SK-N-SH (cell line): ENCODE data around the gene DICER1. TPM values are rescaled to one million over a fixed set of nuclear protein-coding genes. Genes with fewer than 3 reads are reported as not detected.

Experiments
- CTCF ChIA-PET: fragments of 300-600, 350-600 bp; formaldehyde crosslinking; extraction: SDS; loops from one replicate; lab custom pipeline; 2021; lab: Yijun Ruan, JAX
- POLR2A ChIA-PET: fragments of 350-600 bp; sonication (Branson Sonifier 250); formaldehyde crosslinking; extraction: SDS; loops from one replicate; lab custom pipeline; 2020; ENCODE audit warnings: antibody characterized with exemption, inconsistent platforms; lab: Yijun Ruan, JAX
- DNase-seq: peaks from one replicate; pipeline ENCODE4 v3.0.0; 2012
- H2AFZ ChIP-seq: fragments of 200-600 bp; sonication (generic); 2 replicates; pipeline ENCODE4 v1.8.1; 2016; ENCODE audit warnings: antibody characterized with exemption, mild to moderate bottlenecking, low read depth
- H3F3A ChIP-seq: fragments of 200-600 bp; sonication (generic); replicated peaks from 2 replicates; pipeline ENCODE3; 2016; ENCODE audit warnings: antibody characterized with exemption, mild to moderate bottlenecking; ENCODE audit not compliant: insufficient read depth
- H3K27ac ChIP-seq, 2 experiments: fragments of 200-500 bp in 1 of 2; fragments of 200-600 bp in 1 of 2; sonication (Bioruptor generic) in 1 of 2; sonication (generic), shearing (Covaris generic) in 1 of 2; 2 replicates each; pipeline versions ENCODE4 v1.5.1 to v1.6.1; 2014 to 2016; ENCODE audit warnings: low read depth in 2 of 2, inconsistent platforms in 1 of 2, low read length in 1 of 2, mild to moderate bottlenecking in 1 of 2, mixed read lengths in 1 of 2
- H3K27me3 ChIP-seq: fragments of 200-600 bp; sonication (generic), shearing (Covaris generic); 2 replicates; pipeline ENCODE4 v1.6.1; 2016; ENCODE audit warnings: mixed run types; ENCODE audit not compliant: insufficient read depth
- H3K36me3 ChIP-seq, 2 experiments: fragments of 200-500 bp in 1 of 2; fragments of 200-600 bp in 1 of 2; sonication (Bioruptor generic) in 1 of 2; sonication (generic) in 1 of 2; replicated peaks in 1 of 2; 2 replicates each; pipeline versions ENCODE3 to v1.5.1; 2014 to 2016; ENCODE audit warnings: low read length in 1 of 2, mild to moderate bottlenecking in 1 of 2; ENCODE audit not compliant: insufficient read depth in 2 of 2, control insufficient read depth in 1 of 2
- H3K4me1 ChIP-seq, 2 experiments: fragments of 200-500 bp in 1 of 2; fragments of 200-600 bp in 1 of 2; sonication (Bioruptor generic) in 1 of 2; sonication (generic), shearing (Covaris generic) in 1 of 2; 2 replicates each; pipeline versions ENCODE4 v1.5.1 to v1.6.1; 2014 to 2016; ENCODE audit warnings: low read depth in 1 of 2, low read length in 1 of 2, mixed run types in 1 of 2; ENCODE audit not compliant: insufficient read depth in 2 of 2, control insufficient read depth in 1 of 2
- H3K4me2 ChIP-seq: fragments of 200-600 bp; sonication (generic), shearing (Covaris generic); 2 replicates; pipeline ENCODE4 v1.6.1; 2017; ENCODE audit warnings: mixed run types
- H3K4me3 ChIP-seq, 2 experiments: fragments of 200-500 bp in 1 of 2; fragments of 200-600 bp in 1 of 2; sonication (Bioruptor generic) in 1 of 2; sonication (generic), shearing (Covaris generic) in 1 of 2; 2 replicates each; pipeline versions ENCODE4 v1.5.1 to v1.8.1; 2014 to 2016; ENCODE audit warnings: low read depth in 2 of 2, inconsistent platforms in 1 of 2, low read length in 1 of 2, mild to moderate bottlenecking in 1 of 2, mixed read lengths in 1 of 2, moderate library complexity in 1 of 2
- H3K79me2 ChIP-seq: fragments of 200-600 bp; sonication (generic); 2 replicates; pipeline ENCODE4 v1.8.1; 2017; ENCODE audit warnings: mild to moderate bottlenecking; ENCODE audit not compliant: insufficient read depth
- H3K9ac ChIP-seq: fragments of 200-600 bp; sonication (generic); 2 replicates; pipeline ENCODE4 v1.6.1; 2017; ENCODE audit warnings: mixed run types
- H3K9me2 ChIP-seq: fragments of 200-600 bp; sonication (generic); 2 replicates; pipeline ENCODE4 v1.6.1; 2017; ENCODE audit warnings: mixed run types
- H3K9me3 ChIP-seq: fragments of 200-600 bp; sonication (generic); 2 replicates; pipeline ENCODE4 v1.6.1; 2017; ENCODE audit warnings: mixed run types, mild to moderate bottlenecking, moderate library complexity
- H4K20me1 ChIP-seq: fragments of 200-600 bp; sonication (generic); 2 replicates; pipeline ENCODE4 v1.6.1; 2017; ENCODE audit warnings: mild to moderate bottlenecking, mixed run types; ENCODE audit not compliant: insufficient read depth
- CTCF ChIP-seq: fragments of 200-600 bp; sonication (generic); IDR thresholded peaks from 2 replicates; pipeline ENCODE4 v1.6.1; 2017; ENCODE audit warnings: antibody characterized with exemption, mild to moderate bottlenecking, moderate library complexity
- ELF1 ChIP-seq: IDR thresholded peaks from 2 replicates; pipeline ENCODE4 v1.4.0; 2012
- EZH2phosphoT487 ChIP-seq: fragments of 200-600 bp; sonication (generic); IDR thresholded peaks from 2 replicates; pipeline ENCODE4 v1.6.1; 2017; ENCODE audit warnings: low read depth, mixed run types, mild to moderate bottlenecking, antibody characterized with exemption, moderate library complexity, borderline replicate concordance
- FOXM1 ChIP-seq: IDR thresholded peaks from 2 replicates; pipeline ENCODE4 v1.4.0; 2012; ENCODE audit warnings: low read depth, mild to moderate bottlenecking
- IRF3 ChIP-seq: fragments of 150-350 bp; IDR thresholded peaks from 2 replicates; pipeline ENCODE4 v1.6.1; 2016; ENCODE audit warnings: mild to moderate bottlenecking, low read depth, low read length
- JUND ChIP-seq: IDR thresholded peaks from 2 replicates; pipeline ENCODE4 v1.4.0; 2012
- MEF2A ChIP-seq: IDR thresholded peaks from 2 replicates; pipeline ENCODE4 v1.4.0; 2012; ENCODE audit warnings: low read depth, borderline replicate concordance
- MXI1 ChIP-seq: IDR thresholded peaks from 2 replicates; pipeline ENCODE4 v1.6.1; 2012; ENCODE audit warnings: mild to moderate bottlenecking, low read depth, low read length, improper control_type of control experiment
- NFIC ChIP-seq: IDR thresholded peaks from 2 replicates; pipeline ENCODE4 v1.4.0; 2012; ENCODE audit warnings: borderline replicate concordance
- NRF1 ChIP-seq: IDR thresholded peaks from 2 replicates; pipeline ENCODE4 v1.6.1; 2012; ENCODE audit warnings: low read depth, mild to moderate bottlenecking, low read length
- PBX3 ChIP-seq: IDR thresholded peaks from 2 replicates; pipeline ENCODE4; 2012
- RCOR1 ChIP-seq: fragments of 150-350 bp; IDR thresholded peaks from 2 replicates; pipeline ENCODE4 v1.6.1; 2017; ENCODE audit warnings: antibody characterized with exemption, low read length
- RXRA ChIP-seq: IDR thresholded peaks from 2 replicates; pipeline ENCODE4 v1.4.0; 2012; ENCODE audit warnings: low read depth, mild to moderate bottlenecking, borderline replicate concordance
- SIN3A ChIP-seq: IDR thresholded peaks from 2 replicates; pipeline ENCODE4 v1.6.1; 2012; ENCODE audit warnings: low read depth, mild to moderate bottlenecking, low read length, moderate library complexity, borderline replicate concordance
- SMC3 ChIP-seq: IDR thresholded peaks from 2 replicates; pipeline ENCODE4 v1.6.1; 2012; ENCODE audit warnings: low read depth, low read length, improper control_type of control experiment
- TAF1 ChIP-seq: IDR thresholded peaks from 2 replicates; pipeline ENCODE4 v1.6.1; 2012; ENCODE audit warnings: low read depth, mild to moderate bottlenecking, low read length, moderate library complexity, borderline replicate concordance
- TEAD4 ChIP-seq: IDR thresholded peaks from 2 replicates; pipeline ENCODE4 v1.4.0; 2012; ENCODE audit warnings: mild to moderate bottlenecking, borderline replicate concordance; ENCODE audit not compliant: insufficient read depth
- USF1 ChIP-seq: IDR thresholded peaks from 2 replicates; pipeline ENCODE4 v1.4.0; 2012; ENCODE audit warnings: low read depth, borderline replicate concordance
- USF2 ChIP-seq: fragments of 150-350 bp; IDR thresholded peaks from 2 replicates; pipeline ENCODE4 v1.6.1; 2017; ENCODE audit warnings: antibody characterized with exemption, low read length, low read depth, borderline replicate concordance
- YY1 ChIP-seq: IDR thresholded peaks from 2 replicates; pipeline ENCODE4 v1.4.0; 2012; ENCODE audit warnings: low read depth, mild to moderate bottlenecking
- WGBS: methylation state at CpG from one replicate; pipeline ENCODE4 v1.1.6; 2017; ENCODE audit warnings: low lambda C conversion rate; 5-methylcytosine and 5-hydroxymethylcytosine counted together
- polyA plus RNA-seq, 3 experiments: library from polyadenylated mRNA; depleted of rRNA; stranded (reverse); fragments of >200 nt; gene quantifications; 2 replicates each; pipeline ENCODE4 v1.2.3, GENCODE V29; 2012

DICER1 gene
- polyA plus RNA-seq, 1 of the 3 experiments (the other 2 are of a cell fraction): 4.7 TPM

GRCh38 chr14:95185033-95185766 lies 27.9 kb upstream of the DICER1 start:
- WGBS: 91% methylated on average over 12 of the region's 12 CpGs
- POLR2A ChIA-PET: no interaction called here
- CTCF ChIA-PET: interaction anchor here (0.6 to 0.8 kb wide), 2 partner anchors 11 to 81 kb away, joined by 3 read pairs; no protein-coding TSS in a partner anchor

GRCh38 chr14:95184413-95184790 lies 27.1 kb upstream of the DICER1 start:
- 89% methylated on average over 2 of the region's 2 CpGs for whole genome bisulfite sequencing
- H4K20me1 ChIP-seq: no peaks in the 10 kb centered on the region
- H3K27ac ChIP-seq: no peak overlapping the region
- H3F3A ChIP-seq: no peaks in the 10 kb centered on the region
- H3K4me1 ChIP-seq: 0 out of 4 replicates have a peak, but pooled peaks cover 0 to 3% of the 10 kb centered on the region in 2 experiments
- DNase-seq: no peak
- H3K4me2 ChIP-seq: no peak overlapping the region
- no peak overlapping the region for H3K4me3 ChIP-seq
- no peaks in the 10 kb centered on the region for H3K36me3 ChIP-seq
- no peaks in the 10 kb centered on the region for H3K9me2 ChIP-seq
- no peak for TF ChIP-seq PBX3
- TF ChIP-seq RCOR1: no peak
- no peak for TF ChIP-seq NRF1
- no peak for TF ChIP-seq EZH2phosphoT487
- no peak for TF ChIP-seq SIN3A
- TF ChIP-seq SMC3: no peak
- no peak for TF ChIP-seq RXRA
- no peak for TF ChIP-seq ELF1
- no peak for TF ChIP-seq MXI1
- TF ChIP-seq TAF1: no peak
- no peak for TF ChIP-seq NFIC
- no peak for TF ChIP-seq YY1
- TF ChIP-seq JUND: no peak
- TF ChIP-seq IRF3: no peak
- TF ChIP-seq CTCF: no peak
- TF ChIP-seq, all 33 proteins: peak for 0
- CTCF ChIA-PET: interaction anchor here (0.6 to 1.1 kb wide), 2 partner anchors 11 to 81 kb away, joined by 3 to 4 read pairs; no protein-coding TSS in a partner anchor
- no peak overlapping the region for H2AFZ ChIP-seq
- H3K9ac ChIP-seq: no peak overlapping the region
- H3K9me3 ChIP-seq: no peaks in the 10 kb centered on the region
- POLR2A ChIA-PET: no interaction called here
- H3K79me2 ChIP-seq: no peaks in the 10 kb centered on the region
- no peaks in the 10 kb centered on the region for H3K27me3 ChIP-seq

More at GRCh38 chr14:95185033-95185766, 27.9 kb upstream of the DICER1 start:
- no peak for TF ChIP-seq RCOR1
- TF ChIP-seq ELF1: no peak
- TF ChIP-seq MEF2A: no peak
- no peak for TF ChIP-seq RXRA
- TF ChIP-seq JUND: no peak
- TF ChIP-seq USF1: no peak
- TF ChIP-seq USF2: no peak
- no peak for TF ChIP-seq TEAD4
- TF ChIP-seq FOXM1: no peak
- Histone ChIP-seq H3K9ac (no peak overlapping the region), H3K4me1 (peaks cover 3 to 6% of the 10 kb centered on the region in 2 experiments; a peak in 2 of 4 replicates), H3F3A (no peaks in the 10 kb centered on the region), H3K9me2 (no peaks in the 10 kb centered on the region), H4K20me1 (no peaks in the 10 kb centered on the region), H3K4me2 (no peak overlapping the region), H3K4me3 (no peak overlapping the region), H3K27ac (no peak overlapping the region), H3K27me3 (no peaks in the 10 kb centered on the region), H3K36me3 (no peaks in the 10 kb centered on the region), H3K9me3 (no peaks in the 10 kb centered on the region), H3K79me2 (no peaks in the 10 kb centered on the region), H2AFZ (no peak overlapping the region)
- DNase-seq: no peak
